Stimulated activated CD4-positive, alpha-beta T cell treated with anti-CD3 and anti-CD28 coated beads, Interleukin-12 subunit alpha, Interleukin-12 subunit beta, amount 100 ng/mL, for 4 hours (primary cell): Measurements from ENCODE around the gene GCNT1.
"Not testable (repeated sequence)": the region's sequence is repeated elsewhere in the genome, so short reads cannot be mapped to it uniquely, and the experiment has no call there.

Source experiments
- DNase-seq: peaks from one replicate; pipeline ENCODE4 v3.0.0-alpha.2; 2020

Gene GCNT1

DNA sequence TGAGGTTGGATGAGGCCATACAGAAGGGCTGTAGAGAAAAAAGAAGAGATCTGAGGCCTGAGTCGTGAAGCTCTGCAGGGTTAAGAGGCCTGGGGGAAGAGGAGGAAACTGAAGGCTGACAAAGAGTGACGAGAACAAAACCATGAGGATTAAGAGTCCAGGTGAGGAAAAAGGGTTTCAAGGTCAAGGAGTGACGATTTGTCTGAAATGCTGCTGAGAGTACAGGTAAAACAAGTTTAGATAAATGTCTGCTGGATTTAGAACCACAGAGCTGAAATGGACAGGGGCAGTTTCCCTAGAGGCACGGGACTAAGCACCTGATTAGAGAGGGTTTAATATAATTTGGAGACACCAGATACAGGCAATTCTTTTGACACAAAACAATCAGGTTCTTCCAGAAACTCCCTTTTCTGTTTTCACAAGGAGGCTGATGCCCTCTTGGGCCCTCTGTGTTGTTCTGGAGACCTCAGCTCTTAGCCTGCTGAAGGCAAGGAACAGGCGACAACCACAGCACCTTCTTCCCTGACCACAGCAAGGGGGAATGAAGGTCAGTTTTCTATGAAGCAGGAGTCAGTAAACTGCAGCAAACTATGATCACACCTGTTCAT is 14.6 kb upstream of the GCNT1 start:
- no peak for DNase-seq

DNA sequence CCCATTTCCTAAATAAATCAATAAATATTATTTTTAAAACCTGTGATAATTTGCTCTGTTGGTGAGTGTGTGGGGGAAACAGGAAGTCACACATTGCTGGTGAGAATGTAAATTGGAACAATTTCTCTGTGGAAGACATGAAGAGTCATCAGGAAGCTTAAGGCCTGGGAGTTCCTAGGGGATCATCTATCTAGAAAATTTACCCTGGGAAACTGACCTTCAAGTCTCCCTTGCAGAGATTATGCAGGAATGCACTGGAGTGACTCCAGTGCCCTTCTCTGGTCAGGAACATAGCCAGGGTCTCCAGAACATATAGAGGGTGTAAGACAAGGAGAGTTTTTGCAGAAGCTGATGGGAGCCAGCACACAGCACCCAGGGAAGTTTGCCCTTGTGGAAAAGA is 13.0 kb upstream of the GCNT1 start:
- no peak for DNase-seq

DNA sequence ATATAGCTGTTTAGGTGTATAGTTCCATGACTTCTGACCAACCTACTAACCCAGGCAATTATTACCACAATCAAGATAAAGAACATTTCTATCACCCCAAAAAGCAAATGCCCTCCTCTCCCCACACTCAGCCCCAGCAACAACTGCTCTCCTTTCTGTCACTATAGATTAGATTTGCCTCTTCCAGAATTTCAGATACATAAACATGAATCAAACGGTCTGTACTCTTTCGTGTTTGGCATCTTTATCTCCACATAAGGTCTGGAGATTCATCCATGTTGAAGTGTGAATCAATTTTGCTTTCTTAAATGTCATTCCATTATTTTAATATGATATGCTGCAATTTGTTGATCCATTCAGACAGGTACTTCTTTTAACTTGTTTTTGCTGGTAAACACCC is 10.5 kb upstream of the GCNT1 start:
- no peak for DNase-seq

DNA sequence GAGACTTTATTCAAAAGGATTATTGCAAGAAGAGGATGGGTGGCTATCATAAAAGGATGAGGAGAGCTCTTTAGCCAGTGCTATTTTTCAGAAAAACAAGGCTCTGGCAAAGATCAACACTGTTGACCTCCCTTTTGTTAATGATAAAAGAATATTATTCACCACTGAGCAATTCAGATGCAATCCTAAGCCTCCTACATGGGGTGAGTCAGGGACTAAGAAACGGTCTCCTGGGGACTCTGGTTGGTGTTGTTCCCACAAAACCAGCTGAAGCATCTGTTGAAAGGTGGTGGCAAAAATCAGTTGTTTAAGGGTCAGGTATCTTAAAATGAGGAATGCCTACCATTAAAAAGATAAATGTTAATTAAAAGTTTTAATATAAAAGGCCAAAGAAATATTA is 7.7 kb upstream of the GCNT1 start:
- DNase-seq: no peak

DNA sequence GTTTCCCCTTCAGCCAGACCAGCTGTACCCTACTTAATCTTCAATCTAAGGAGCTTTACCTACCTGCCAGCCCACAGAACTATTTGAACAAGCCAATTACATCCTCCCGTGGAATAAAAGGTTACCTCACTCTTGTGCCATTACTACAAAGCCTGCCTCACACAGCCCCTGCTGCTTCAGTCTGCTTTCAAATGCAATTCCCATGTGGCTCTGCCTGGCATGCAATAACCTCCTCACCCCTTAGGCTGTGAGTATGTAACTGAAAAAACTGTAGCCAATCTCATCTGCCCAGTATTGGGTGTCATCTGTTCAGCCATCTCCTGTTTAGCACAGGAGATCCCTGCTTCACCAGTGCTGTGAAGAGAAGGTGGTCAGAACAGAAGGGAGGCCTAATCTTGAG is 6.1 kb upstream of the GCNT1 start:
- no peak for DNase-seq

DNA sequence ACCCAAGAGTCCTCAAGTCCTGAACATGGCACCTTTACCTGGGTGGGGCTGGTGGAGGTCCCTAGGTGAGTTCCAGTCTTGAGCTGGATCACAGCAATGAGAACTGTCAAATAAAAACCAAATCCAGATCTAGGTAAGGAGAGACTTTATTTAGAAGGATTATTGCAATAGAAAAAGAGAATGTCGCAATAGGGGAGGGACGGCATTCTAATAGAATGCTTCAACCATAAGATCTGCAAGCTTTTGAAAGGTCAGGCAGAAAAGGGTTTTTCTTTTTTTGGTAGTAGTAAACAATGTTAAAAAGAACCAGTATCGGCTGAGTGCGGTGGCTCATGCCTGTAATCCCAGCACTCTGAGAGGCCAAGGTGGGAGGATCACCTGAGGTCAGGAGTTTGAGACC is 5.2 kb upstream of the GCNT1 start:
- no peak for DNase-seq

DNA sequence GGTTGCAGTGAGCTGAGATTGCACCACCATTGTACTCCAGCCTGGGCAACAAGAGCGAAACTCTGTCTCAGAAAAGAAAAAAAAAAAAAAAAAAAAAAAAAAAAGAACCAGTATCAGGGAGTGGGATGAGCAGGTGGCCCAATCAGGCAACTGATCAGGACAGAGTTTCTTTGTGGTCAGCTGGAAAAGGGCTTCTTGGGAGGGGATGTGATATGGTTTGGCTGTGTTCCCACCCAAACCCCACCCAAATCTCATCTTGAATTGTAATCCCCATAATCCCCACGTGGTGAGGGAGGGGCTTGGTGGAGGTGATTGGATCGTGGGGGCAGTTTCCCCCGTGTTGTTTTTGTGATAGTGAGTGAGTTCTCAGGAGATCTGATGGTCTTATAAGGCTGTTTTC is 4.7 kb upstream of the GCNT1 start:
- DNase-seq: no peak

DNA sequence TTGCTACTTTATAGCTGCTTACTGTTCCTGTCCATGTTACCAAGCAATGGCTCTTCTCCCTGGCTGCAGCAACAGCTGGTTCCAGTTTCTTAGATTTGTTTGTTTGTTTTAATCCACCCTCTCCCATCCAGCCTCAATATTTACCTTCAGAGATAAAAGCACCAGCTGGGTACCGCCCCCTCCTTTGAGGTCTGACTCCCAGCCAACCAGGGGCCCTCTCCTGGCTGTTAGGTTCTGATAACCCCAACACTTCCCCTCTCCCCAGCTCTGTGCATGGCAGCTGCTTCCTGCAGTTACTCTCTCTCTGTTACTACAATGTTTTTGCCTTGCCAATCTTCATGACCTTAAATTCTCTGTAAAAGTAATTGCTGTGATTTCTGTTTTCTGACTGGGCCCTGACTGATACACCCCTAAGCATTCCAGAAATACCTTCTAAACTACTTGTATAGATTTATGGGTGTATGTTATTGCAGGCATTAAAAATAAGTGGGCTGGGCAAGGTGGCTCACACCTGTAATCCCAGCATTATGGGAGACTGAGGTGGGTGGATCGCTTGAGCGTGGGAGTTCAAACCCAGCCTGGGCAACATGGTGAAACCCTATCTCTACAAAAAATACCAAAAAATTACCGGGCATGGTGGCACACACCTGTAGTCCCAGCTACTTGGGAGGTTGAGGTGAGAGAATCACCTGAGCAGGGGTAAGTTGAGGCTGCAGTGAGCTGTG is 2.6 kb upstream of the GCNT1 start:
- no peak for DNase-seq

DNA sequence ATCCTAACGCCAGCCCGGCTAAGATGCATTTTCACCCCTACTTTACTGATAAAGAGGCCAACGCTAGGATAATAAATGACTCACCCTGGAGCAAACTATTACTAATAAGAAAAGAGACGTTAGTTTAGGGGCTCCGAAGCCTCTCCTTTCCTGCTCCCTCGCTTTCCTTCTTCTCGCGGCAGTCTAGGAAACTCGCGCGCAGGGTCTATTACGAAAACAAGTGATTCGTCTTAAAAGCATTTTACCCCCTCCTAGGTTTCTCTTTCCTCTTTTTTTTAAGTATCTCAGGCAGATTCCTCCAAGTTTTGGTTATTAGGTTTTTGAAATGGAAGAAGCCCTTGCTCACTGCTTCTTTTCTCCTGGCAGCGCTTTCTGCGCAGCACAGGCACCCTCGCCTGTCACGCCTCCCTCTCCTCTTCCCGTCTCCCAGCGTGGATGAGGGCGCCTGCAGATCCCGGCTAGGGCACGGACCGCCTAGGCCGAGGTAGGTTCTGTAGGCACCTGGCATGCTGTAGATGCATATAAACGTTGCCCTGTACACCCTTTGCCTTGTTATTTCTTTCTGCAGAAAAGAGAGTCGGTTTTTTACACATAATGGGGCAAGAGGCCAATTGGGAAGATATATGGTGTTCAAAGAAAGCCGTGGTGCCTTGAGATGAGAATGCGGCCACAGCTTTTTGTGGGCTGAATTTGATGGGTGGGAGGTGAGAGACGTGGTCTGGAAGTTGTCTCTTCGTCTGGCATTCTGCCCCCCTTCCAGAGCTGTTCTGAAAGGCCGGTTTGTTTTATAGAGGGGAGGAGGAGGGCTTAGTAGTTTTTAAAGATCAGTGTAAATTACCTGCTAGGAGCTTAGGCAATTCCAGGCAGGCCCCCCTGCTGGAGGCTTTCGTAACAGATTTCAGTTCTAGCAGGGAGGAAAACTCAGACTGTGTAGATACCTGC is 983 bp downstream of the GCNT1 start:
- no peak for DNase-seq

DNA sequence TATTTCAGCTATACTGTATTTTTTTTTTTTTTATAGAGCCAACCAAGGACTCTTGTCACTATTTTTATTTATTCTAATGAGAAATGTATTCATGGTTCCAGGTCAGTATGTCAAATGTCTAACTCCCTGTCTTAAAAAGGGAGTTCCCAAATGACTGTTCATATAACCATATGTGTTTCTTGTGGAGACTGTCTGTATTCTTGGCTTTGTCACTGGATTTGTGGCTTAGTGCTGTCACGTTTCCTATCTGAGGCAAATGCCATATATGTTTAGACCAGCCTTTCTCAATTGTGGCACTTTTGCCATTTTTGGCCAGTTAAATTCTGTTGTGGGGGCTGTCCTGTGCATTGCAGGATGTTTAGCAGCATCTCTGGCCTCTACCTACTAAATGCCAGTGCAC is 3.1 kb downstream of the GCNT1 start:
- DNase-seq: no peak

DNA sequence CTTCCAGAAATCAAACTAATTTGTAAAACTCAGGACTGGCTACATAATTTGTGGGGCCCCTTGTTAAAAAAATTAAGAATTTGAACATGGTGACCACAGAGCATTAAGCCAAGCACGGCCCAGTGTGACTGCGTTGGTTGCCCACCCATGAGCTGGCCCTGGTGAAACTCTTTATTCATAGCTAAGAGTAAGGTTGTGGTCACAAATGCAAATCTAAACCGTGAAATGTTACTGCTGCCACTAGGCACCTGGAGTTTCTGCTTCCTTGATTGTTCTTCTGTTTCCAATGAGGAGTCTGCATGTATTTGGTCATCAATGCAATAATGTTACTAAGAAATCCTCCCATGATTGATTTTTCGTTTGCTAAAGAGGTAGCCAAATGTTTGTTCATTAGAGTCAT is 4.2 kb downstream of the GCNT1 start:
- DNase-seq: no peak

DNA sequence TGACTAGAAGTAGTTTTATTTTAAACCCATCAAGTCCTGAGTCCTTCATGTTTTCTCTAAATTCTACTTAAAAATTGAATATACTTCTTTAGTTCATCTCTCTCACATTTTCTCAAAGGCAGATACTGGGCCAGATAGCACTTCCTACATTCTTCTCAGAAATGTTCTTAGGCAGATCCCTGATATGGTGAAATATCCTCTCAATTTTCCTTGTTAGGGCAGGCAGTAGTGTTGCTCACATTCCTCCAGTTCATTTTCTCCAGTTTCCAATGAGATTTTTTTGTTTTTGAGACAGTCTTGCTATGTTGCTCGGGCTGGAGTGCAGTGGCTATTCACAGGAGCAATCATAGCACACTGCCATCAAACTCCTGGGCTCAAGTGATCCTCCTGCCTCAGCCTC is 5.7 kb downstream of the GCNT1 start:
- DNase-seq: no peak

DNA sequence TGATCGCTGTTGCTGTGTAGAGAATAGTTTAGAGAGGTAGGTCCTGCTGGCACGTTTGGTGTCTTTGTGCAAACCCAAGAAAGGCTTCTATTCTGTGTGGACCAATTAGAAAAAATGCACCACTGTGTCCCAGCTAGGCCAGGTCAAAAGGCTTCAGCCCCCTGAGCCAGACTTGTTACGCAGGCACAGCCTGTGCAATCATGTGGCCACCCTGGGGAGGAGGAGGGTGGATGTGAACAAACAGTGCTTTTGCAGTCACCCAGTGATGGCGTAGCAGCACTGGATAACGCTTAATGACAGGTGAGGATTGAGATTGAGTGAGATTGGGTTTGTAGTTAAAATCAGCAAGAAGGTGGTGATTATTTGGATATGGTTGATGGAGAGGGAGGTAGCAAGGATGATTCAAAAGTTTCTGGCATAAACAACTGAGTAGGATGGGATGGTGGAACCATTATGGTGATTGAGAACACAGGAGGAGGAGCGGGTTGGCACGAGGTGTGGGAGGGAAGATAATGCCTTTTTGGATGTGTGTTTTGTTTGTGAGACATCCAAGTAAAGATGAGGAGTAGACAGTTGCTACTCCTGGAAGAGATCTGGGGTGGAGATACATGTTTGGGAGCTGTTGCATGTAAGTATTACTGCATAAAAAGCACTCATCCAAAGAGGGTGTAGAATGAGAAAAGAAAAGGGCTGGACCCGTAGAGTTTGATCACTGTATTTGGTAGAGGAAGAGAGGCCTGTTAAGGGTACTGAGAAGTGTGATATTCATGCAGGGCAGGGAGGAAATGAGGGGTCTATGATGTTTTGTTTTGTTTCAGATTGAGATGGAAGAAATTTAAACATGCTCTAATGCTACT is 6.7 kb downstream of the GCNT1 start:
- no peak for DNase-seq

DNA sequence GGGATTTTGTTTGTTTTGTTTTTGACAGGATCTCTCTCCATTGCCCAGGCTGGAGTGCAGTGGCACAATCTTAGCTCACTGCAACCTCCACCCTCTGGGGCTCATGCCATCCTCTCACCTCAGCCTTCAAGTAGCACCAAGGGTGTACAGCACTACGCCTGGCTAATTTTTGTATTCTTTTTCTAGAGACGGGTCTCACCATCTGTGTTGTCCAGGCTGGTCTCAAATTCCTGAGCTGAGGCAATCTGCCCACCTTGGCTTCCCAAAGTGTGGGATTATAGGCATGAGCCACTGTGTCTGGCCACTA is 7.3 kb downstream of the GCNT1 start:
- no peak for DNase-seq

DNA sequence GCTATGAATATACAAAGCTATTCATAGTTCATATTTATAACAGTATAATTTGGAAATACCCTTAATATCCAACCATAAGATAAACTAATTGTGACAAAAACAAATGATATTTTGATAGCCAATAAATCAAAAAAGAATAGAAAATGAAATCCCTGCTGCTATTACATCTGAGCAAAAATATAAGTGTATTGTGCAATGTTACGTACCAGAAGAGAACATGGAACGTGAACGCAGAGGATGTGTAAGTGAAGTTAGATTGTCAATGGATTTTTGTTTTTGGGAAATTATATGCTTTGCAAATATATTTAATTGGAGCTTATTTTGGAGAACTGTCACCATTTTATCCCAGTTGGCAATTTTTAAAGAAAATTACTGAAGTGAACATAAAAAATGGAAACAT is 15.4 kb downstream of the GCNT1 start:
- no peak for DNase-seq

DNA sequence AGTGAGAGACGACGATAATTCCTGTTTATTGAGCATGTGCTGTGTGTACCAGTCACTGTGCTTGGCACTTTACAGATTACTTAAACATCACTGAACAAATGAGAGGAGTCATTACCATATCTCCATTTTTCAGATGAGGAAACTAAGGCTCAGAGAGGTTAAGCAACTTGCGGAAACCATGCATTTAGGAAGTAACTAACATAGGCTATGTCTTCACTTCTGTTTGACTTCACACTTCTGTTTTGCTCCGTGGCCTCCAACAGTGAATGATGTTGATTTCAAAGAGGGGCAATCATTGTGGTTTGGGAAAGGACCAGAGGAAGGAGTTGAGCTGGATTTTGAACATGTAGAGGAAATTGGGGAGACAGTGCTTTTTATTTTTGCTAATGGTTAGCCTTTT is 16.7 kb downstream of the GCNT1 start:
- DNase-seq: no peak

DNA sequence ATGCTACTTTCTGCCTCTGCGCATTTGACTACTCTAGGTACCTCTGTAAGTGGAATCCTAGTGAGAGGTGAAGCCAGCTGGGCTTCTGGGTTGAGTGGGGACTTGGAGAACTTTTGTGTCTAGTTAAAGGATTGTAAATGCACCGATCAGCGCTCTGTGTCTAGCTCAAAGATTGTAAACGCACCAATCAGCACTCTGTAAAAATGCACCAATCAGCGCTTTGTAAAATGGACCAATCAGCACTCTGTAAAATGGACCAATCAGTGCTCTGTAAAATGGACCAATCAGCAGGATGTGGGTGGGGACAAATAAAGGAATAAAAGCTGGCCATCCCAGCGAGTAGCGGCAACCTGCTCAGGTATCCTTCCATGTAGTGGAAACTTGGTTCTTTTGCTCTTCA is 18.8 kb downstream of the GCNT1 start:
- DNase-seq: not testable (repeated sequence)

DNA sequence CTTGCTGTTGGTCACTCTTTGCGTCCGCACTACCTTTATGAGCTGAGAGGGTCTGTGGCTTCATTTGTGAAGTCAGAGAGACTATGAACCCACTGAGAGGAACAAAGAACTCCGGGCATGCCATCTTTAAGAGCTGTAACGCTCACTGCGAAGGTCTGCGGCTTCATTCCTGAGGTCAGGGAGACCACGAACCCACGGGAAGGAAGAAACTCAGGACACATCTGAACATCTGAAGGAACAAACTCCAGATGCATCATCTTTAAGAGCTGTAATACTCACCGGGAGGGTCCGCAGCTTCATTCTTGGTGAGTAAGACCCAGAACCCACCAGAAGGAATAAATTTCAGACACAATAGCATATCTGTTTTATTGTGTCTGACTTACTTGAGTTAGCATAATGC is 19.2 kb downstream of the GCNT1 start:
- no peak for DNase-seq

DNA sequence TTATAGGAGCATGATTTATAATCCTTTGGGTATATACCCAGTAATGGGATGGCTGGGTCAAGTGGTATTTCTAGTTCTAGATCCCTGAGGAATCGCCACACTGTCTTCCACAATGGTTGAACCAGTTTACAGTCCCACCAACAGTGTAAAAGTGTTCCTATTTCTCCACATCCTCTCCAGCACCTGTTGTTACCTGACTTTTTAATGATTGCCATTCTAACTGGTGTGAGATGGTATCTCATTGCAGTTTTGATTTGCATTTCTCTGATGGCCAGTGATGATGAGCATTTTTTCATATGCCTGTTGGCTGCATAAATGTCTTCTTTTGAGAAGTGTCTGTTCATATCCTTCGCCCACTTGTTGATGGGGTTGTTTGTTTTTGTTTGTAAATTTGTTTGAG is 20.4 kb downstream of the GCNT1 start:
- DNase-seq: not testable (repeated sequence)

DNA sequence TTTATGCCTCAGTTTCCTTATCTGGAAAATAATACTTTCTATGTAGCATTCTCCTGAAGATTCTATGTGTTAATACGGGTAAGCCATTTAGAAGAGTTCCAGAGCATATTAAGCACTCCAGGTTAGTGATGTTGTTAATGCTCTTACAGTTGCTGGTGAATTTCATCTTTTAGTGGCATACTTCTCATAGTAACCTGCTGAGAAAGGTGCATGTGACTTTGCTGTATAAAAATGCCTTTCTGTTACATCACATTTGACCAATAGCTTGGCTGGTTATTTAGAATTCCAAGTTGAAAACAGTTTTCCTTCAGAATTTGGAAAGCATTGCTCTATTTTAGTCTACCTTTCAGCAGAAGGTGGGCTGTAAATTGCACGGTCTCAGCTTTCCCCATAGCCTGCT is 27.2 kb downstream of the GCNT1 start:
- DNase-seq: no peak

DNA sequence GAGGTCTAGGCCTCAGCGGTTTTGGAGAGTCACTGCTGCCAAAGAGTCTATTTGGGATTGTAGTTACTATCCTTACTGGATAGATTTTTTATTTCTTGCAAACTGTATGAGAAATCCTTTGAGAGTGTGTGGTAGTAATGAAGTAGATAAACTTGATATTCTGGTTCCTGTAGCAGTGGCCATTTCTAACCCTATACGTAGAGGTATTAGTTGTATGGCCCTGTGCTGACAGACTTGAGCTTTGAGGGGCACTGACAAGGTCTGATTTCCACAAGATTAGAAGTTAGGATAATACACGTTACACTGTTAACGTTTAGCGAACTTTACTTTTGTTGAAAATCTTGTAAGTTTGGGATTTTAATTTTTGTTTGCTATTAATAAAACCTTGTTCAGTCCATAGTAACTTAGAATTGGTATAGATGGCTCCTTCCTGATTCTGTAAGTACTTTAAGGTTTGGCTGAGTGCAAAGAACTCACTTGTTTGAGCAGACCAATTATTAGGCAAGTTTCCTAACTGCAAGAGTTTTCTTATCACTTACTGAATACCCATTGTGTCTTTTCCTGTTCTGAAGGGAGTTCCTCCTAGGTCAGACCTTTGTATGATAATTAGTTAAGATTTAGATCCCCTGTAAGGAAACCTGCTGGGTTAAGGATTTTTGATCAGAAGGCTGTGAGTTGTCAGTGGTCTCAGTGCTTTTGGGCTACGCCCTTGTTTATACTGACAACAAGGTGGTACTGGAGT is 31.4 kb downstream of the GCNT1 start:
- no peak for DNase-seq

DNA sequence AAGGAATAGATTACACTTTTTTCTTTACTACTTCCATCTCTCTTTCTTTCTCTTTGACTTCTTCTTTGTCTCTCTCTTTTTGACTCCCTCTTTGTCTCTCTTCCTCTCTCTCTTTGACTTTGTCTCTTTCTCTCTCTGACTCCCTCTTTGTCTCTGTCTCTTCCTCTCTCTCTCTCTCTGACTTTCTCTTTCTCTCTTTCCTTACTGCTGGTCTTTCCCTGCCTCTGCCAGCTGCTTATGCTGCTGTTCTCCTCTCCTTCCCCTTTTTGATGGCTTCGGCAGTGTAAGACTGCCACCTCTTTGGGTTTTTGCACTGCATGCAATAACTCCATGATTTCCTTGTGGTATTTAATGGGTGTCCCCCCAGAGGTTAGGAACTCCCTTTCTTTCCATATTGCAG is 32.1 kb downstream of the GCNT1 start:
- DNase-seq: not testable (repeated sequence)
